MCF 10A (cell line): ENCODE data around the gene PTGFRN. TPM values are rescaled to one million over a fixed set of nuclear protein-coding genes. Genes with fewer than 3 reads are reported as not detected.
A peak's percentile ranks its signal among the peaks of the same experiment; 100 is the strongest.

Experiments
- BruUV-seq: library from RNA; stranded (reverse); fragments of 400-500 nt; replicated peaks from 2 replicates; lab custom pipeline; 2021; lab: Mats Ljungman, UMichigan
- CTCF ChIA-PET: fragments of 300-600 bp; sonication (Branson Sonifier 250); formaldehyde crosslinking; extraction: SDS; loops from one replicate; lab custom pipeline; 2021; ENCODE audit warnings: antibody characterized with exemption, inconsistent platforms; lab: Yijun Ruan, JAX
- POLR2A ChIA-PET: fragments of 300-600, 350-650 bp; sonication (Branson Sonifier 250); formaldehyde crosslinking; extraction: SDS; loops from one replicate; lab custom pipeline; 2020; ENCODE audit warnings: antibody characterized with exemption, inconsistent platforms; lab: Yijun Ruan, JAX
- DNase-seq: peaks from one replicate; pipeline ENCODE4 v3.0.0-alpha.2; 2018; ENCODE audit not compliant: unreplicated experiment
- H3K27ac Mint-ChIP-seq: one replicate; pipeline ENCODE4 v1.8.0; 2022; ENCODE audit warnings: mild to moderate bottlenecking, low read depth, mixed read lengths; ENCODE audit not compliant: unreplicated experiment
- H3K27me3 Mint-ChIP-seq: one replicate; pipeline ENCODE4 v1.8.0; 2022; ENCODE audit warnings: mixed read lengths; ENCODE audit not compliant: insufficient read depth, unreplicated experiment
- H3K36me3 Mint-ChIP-seq: one replicate; pipeline ENCODE4 v1.8.0; 2022; ENCODE audit warnings: mild to moderate bottlenecking, moderate library complexity, mixed read lengths; ENCODE audit not compliant: insufficient read depth, unreplicated experiment
- H3K4me1 Mint-ChIP-seq: one replicate; pipeline ENCODE4 v1.8.0; 2022; ENCODE audit warnings: mixed read lengths; ENCODE audit not compliant: insufficient read depth, unreplicated experiment
- H3K4me3 Mint-ChIP-seq: one replicate; pipeline ENCODE4 v1.8.0; 2022; ENCODE audit warnings: mild to moderate bottlenecking, moderate library complexity, mixed read lengths; ENCODE audit not compliant: unreplicated experiment
- H3K9me3 Mint-ChIP-seq: one replicate; pipeline ENCODE4 v1.8.0; 2022; ENCODE audit warnings: mixed read lengths; ENCODE audit not compliant: unreplicated experiment
- CTCF ChIP-seq: fragments of 200-600 bp; IDR thresholded peaks from one replicate; pipeline ENCODE4 v1.8.0; 2022; ENCODE audit warnings: antibody characterized with exemption, mild to moderate bottlenecking; ENCODE audit not compliant: unreplicated experiment
- intact Hi-C: fragments of 100-400 bp; cut with micrococcal nuclease; formaldehyde crosslinking; loops from 2 replicates; pipeline ENCODE4 v1.14.1; 2022
- total RNA-seq: library from RNA; stranded (reverse); gene quantifications from 2 replicates; pipeline ENCODE4 v1.2.3, GENCODE V29; 2022

PTGFRN gene
- total RNA-seq, 1 experiment from 2014 or later = 45.2 TPM

- Mint-ChIP-seq H3K27me3 (no peaks in the 10 kb centered on the region), H3K4me3 (peak overlapping the region; percentile 14), H3K9me3 (no peaks in the 10 kb centered on the region), H3K27ac (peak overlapping the region; percentile 89), H3K4me1 (peaks cover 30% of the 10 kb centered on the region), H3K36me3 (peaks cover 21% of the 10 kb centered on the region)
- ChIA-PET POLR2A (interaction anchor here (0.6 to 1.5 kb wide), 9 partner anchors 10 to 312 kb away, joined by 3 to 6 read pairs (median 4); no protein-coding TSS in a partner anchor), CTCF (interaction anchor here (0.6 to 0.8 kb wide), 4 partner anchors 18 to 252 kb away, joined by 3 to 4 read pairs (median 3); no protein-coding TSS in a partner anchor)
- BruUV-seq = no TSS peak
- no peak for TF ChIP-seq CTCF
- DNase-seq = no peak
- intact Hi-C loops = no loop called here
Observed at GRCh38 chr1:116989835-116990234, 80.1 kb downstream of the PTGFRN start.

GRCh38 chr1:116990612-116991151 is 81.0 kb downstream of the PTGFRN start:
- BruUV-seq = no TSS peak
- intact Hi-C loops = no loop called here
- peak overlapping the region; percentile 89 for H3K27ac Mint-ChIP-seq
- no peaks in the 10 kb centered on the region for H3K27me3 Mint-ChIP-seq
- H3K9me3 Mint-ChIP-seq = peaks cover 8% of the 10 kb centered on the region
- ChIA-PET POLR2A (interaction anchor here (0.6 to 1.5 kb wide), 10 partner anchors 9 to 313 kb away, joined by 3 to 5 read pairs (median 4); no protein-coding TSS in a partner anchor), CTCF (interaction anchor here (0.6 to 0.7 kb wide), 2 partner anchors 37 to 65 kb away, joined by 3 read pairs; no protein-coding TSS in a partner anchor)
- peaks cover 13% of the 10 kb centered on the region for H3K36me3 Mint-ChIP-seq
- TF ChIP-seq CTCF = no peak
- peak overlapping the region; percentile 2 for H3K4me3 Mint-ChIP-seq
- H3K4me1 Mint-ChIP-seq = peaks cover 30% of the 10 kb centered on the region
- peak; percentile 98 for DNase-seq

- POLR2A ChIA-PET = interaction anchor here (0.6 to 1.5 kb wide), 5 partner anchors 16 to 112 kb away, joined by 3 to 5 read pairs (median 4); no protein-coding TSS in a partner anchor
- Mint-ChIP-seq H3K36me3 (peaks cover 12% of the 10 kb centered on the region), H3K4me3 (no peak overlapping the region), H3K4me1 (peaks cover 30% of the 10 kb centered on the region), H3K27ac (peak overlapping the region; percentile 89), H3K9me3 (peaks cover 8% of the 10 kb centered on the region), H3K27me3 (no peaks in the 10 kb centered on the region)
- BruUV-seq = no TSS peak
- CTCF ChIA-PET = interaction anchor here (0.7 to 1.0 kb wide), 2 partner anchors 13 to 65 kb away, joined by 3 to 4 read pairs; no protein-coding TSS in a partner anchor
- DNase-seq = no peak
- no peak for TF ChIP-seq CTCF
- intact Hi-C loops = no loop called here
Observed at GRCh38 chr1:116991171-116991845, 81.6 kb downstream of the PTGFRN start.

- no peak for DNase-seq
- CTCF ChIA-PET = interaction anchor here (1.0 kb wide), 1 partner anchor 12 kb away, joined by 4 read pairs; no protein-coding TSS in a partner anchor
- no peak overlapping the region for H3K4me3 Mint-ChIP-seq
- TF ChIP-seq CTCF = no peak
- H3K36me3 Mint-ChIP-seq = peaks cover 8% of the 10 kb centered on the region
- H3K9me3 Mint-ChIP-seq = peaks cover 8% of the 10 kb centered on the region
- H3K27me3 Mint-ChIP-seq = no peaks in the 10 kb centered on the region
- intact Hi-C loops = no loop called here
- no TSS peak for BruUV-seq
- H3K27ac Mint-ChIP-seq = peak overlapping the region; percentile 89
- POLR2A ChIA-PET = interaction anchor here (0.6 to 0.8 kb wide), 3 partner anchors 13 to 137 kb away, joined by 3 to 4 read pairs (median 4); no protein-coding TSS in a partner anchor
- peaks cover 34% of the 10 kb centered on the region for H3K4me1 Mint-ChIP-seq
Observed at GRCh38 chr1:116991918-116992317, 82.2 kb downstream of the PTGFRN start.
